ENCODE results near the gene OR2S2.

The OR2S2 gene

DNA sequence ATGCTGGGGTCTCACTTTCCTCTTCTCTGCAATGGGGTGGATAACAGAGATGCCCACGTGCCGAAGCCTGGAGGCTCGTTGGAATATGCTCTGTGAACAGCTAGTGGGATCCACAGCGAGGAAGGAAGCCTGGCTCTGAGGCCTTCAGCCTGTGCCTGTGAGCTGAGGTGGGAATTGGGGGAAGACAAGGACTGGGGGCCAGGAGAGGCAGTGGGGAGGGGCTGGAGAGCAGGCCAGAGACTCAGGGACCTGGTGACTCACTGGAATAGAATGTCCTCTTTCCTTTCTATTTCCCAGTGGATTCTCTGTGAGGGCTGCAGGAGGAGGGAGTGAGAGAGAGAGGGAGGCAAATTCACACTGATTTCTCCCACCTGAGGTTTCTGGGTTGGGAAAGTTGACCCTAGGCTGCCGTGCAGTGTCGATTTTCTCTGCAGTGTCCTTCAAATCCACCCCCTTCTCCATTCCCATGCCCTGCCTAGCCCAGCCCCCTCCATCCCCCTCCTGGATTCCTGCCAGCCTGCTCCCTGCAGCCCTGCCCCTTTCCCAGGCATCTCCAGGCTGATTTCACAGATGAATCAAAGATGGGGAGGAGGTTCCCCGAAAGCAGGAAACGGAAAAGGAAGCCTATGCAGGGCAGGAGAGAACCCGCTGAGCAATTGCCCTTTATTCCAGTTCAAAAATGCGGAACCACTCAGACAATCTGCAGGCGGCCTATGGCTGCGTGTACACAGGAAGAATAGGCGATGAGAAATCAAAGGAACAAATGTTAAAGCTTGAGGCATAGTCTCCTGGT, 50.0 kb downstream of the OR2S2 start:
- DNase-seq: peak; percentile 66
